HUDEP-2 (cell line): ENCODE measurements around the gene PKDREJ.

Experiments
- DNase-seq, 76 experiments: peaks; one replicate each; lab custom pipeline; 2025; ENCODE audit not compliant: unreplicated experiment in 76 of 76; lab: John Stamatoyannopoulos, UW

The PKDREJ gene

DNA sequence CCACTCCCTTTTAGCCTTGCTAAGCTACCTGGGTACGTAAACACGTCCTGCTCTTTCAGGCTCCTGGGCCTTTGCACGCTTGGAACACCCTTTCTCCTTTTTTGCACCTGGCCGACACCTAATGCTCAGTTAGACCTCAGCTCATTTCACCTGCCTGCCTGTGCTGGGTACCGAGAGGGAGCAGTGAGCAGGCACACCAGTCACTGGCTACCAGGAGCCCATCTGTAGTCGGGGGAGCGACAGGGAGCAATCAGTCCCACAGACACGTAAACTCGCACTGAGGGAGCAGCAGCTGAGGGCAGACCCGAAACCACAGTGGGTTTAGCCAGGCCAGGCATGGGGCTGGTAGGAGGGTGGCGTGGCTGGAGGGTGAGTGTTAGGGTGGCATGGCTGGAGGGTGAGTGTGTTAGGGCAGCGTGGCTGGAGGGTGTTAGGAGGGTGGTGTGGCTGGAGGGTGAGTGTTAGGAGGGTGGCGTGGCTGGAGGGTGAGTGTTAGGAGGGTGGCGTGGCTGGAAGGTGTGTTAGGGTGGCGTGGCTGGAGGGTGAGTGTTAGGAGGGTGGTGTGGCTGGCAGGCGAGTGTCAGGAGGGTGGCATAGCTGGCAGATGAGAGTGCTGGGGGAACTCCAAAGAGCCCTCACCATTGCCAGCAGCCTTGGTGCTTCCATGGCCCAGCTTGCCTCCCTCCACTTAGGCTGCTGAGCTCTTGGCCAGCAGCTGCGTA is 27.1 kb upstream of the PKDREJ start:
- no peak for DNase-seq

DNA sequence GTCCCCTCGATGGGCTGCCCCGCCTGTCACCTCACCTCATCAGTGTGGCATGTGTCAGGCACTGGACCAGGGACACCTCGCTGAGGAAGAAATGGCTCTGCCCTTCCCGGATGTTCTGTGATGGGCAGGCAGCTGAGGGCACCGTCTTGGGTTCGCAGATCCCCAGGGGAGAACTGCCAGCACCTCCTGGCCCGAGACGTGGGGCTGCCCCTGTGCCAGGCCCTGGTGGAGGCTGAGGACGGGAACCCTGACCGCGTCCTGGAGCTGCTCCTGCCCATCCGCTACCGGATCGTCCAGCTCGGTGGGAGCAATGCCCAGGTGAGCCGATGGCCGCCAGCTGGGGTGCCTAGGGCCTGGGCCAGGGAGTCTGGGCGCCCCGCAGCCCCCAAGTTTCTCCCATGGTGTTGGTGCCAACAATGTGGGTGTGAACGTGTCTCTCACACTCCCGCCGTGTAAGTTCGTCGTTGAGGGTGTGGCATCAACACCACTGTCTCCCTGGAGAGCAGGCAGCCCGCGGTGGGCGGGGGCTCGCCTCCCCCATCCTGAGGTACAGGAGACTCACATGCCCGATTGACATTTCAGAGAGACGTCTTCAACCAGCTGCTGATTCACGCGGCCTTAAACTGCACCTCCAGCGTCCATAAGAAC is 26.2 kb upstream of the PKDREJ start:
- DNase-seq: no peak

DNA sequence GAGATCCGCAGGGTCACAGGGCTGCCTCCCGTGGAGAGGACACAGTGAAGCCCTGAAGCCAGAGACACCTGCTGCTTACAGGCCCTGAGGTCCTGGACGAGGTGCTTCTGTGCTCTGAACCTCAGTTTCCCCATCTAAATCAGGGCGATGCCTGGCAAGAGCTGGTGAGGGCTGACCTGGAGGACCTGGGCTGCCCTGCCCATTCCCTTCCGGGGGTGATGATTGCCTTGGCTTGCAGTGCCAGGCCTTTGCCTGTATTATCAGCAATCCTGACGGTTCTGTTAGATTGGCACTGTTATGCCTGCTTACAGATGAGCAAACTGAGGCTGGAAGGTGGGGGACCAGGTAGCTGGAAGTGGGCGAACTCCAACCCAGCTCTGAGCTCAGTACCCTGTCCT is 25.7 kb upstream of the PKDREJ start:
- DNase-seq: no peak

DNA sequence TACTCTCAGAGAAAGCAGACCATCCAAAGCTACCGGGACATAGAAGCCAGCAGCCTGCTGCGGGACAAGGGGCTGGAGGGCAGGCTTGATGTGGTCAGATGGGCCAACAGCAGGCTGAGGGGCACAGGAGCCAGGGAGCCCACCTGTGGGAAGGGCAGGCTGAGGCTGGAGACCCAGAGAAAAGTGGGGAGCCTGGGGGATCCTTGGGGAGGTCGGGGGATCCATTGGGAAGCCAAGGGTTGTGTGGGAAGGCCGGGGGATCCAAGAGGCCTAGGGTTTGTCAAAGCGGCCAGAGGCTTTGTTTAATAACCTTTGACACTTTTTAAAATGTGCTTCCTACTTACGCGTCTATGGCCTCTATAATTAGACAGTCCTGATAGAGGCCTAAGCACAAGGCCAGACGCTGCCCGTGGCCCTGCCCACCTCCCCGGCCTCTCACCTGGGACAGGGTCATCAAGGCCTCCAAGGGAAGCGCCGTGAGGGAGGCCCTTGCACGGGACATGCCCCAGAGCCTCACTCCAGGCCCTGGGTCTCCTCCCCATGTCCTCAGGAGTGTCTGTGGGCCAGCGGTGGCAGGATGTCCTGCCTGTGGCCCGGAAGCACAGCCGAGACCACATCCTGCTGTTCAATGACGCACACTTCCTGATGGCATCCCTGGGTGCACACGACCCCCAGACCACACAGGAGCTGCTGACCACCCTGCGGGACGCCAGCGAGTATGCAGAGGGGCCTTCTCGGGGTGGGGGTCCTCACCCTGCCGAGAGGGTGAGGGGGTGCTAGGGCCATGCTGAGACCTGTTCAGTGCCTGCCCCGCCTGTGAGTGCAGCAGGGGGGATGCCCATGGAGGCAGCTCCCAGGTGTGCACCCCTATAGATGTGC is 25.0 kb upstream of the PKDREJ start:
- no peak for DNase-seq

DNA sequence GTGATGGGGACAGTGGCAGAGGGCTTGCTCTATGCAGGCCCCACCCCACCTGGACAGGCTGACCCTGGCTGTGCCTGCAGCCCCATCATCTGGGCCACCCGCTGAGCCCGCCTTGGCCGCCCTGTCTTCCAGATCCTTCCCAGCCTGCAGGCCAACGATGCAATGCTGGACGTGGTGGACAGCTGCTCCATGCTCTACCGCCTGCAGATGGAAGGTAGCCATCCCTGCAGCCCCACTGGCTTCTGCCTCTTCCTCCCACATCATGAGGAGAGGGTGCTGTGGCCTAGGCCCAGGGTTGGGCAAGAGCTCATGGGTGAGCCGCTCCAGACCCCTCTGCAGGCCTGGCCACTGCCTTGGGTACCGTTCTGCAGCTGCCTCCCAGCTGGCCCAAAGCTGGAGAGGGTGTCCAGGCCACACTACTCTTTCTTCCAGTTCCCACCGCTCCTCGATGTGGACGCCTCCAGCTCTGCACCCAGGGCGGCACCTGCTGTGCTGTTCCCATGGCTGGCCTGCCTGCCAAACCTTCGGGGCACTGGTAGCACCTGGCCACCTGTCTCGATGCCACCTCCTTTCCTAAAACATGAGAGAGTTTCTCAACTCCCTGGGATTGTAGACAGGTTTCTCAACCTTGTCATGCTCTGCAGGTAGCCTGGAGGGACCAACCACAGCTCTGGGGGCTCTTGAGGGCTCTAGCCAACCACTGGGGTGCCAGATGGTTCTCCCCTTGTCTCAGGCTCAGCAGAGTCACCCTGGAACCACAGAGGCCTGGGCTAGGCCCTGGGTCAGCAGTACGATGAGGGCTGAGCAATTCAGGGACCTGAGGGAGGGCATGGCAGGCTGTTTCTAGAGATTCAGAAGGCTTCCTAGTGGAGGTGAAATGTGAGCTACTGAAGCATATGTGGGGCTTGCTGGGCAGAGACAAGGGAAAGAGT is 24.1 kb upstream of the PKDREJ start:
- no peak for DNase-seq

DNA sequence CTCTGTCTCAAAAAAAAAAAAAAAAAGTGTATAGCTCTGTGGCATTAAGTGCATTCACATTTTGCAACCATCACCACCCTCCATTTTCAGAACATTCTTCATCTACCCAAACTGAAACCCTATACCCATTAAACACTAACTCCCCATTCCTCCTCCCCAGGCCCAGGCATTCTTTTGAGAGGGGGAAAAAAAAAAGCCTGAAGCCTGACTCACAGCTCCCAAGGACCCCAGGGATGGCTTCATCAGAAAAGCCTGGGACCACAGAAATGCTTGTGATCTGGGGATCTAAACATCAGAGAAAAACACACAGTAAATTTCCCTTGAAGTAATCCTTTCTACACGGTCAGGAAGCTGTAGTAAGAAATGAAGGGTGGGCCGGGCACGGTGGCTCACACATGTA is 22.9 kb upstream of the PKDREJ start:
- DNase-seq: no peak

DNA sequence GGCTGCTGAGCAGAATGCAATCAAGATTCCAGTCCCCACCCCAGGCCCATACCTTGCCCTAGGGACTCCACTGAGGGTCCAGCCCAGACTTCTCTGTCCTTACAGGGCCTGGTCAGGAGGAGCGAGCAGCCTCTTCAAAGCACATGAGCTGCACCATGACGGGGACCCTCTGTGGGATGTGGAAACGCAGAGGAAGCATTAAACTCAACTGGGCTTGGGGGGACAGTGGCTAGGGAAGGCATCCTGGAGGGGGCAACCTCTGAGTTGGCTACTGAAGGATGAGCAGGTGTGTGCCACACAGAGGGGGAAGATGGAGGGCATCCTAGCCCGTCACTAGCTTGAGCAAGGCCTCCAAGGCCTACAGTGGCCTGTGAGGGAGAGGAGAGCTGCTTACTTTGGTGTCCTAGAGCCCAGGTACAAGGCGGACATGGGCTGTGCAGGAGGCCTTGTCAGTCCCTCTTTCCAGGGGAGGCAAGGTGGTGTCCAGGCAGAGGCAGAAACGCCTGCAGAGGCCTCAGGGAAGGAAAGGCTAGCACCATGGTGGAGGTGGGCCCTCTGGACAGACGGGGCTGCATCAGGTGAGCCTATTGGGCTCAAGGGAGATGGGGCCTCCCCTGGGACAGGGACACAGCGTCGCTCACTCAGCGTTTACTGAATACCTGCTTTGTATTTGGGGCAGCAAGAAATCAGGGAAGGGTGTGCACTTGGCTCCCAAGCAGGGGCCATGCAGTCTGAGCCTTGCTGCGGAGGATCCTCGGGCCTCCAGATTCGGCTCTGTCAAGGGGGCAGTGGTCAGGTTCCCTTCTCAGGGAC is 18.9 kb upstream of the PKDREJ start:
- no peak for DNase-seq

DNA sequence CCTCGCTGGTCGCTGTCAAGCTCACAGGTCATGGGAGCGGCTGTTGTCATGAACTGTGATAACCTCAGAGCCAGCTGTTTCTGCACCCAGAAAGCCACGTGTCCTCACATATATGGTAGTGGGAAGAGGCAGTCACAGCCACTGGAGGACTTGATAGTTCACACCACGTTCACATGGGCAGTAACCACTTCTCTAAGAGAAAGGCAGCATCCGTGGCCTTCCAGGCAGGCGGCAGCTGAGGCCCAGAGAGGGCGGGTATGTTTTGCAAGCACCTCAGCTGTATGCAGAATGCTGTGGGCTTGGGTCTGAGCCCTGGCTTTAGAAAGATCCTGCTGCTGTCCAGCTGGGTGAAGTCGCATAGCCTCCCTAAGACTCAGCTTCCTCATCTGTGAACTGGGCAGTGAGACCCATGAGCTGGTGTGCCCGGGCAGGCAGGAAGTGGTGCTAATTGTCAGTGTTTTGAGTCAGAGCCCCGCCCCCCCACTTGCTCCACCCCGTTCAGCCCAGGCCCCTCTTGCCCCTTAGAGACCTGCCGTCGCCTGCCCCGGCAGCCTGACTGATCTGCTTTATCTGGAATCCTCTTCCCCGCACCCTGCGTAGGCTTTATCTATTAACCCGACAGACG is 18.0 kb upstream of the PKDREJ start:
- DNase-seq: no peak

DNA sequence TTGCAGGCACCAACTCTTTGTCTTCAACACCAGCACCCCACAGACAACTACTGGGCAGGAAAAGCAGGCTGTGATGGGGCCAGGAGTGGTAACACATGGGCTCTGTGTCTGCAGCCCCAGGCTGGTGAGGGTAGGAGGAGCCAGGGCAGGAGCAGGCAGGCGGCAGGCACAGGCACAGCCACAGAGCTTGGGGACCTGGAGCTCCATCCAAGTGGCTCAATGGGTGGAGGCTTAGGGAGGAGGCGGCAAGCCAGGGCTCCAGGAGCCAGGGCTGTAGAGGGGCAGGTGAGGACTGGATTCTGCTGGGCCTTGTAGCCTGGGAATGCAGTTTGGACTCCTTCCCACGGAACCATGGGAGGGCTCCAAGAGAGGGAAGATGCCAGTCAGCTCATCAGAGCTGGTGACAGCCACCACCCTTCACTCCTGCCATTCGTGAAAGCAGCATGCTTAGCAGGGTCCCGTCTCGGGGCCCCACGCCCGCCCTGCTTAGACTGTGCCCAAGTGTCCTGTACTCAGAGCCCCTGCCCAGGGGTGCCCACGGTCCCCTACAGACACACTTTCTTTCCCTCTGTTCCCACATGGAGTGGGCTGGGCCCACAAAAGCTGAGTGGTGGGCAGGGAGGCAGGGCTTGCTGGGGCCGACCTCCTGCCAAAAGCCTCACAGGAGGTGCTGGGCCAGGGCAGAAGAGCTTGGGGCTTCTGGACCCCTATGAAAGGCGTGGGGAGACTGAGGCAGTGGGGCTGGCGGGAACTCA is 17.1 kb upstream of the PKDREJ start:
- DNase-seq: no peak

DNA sequence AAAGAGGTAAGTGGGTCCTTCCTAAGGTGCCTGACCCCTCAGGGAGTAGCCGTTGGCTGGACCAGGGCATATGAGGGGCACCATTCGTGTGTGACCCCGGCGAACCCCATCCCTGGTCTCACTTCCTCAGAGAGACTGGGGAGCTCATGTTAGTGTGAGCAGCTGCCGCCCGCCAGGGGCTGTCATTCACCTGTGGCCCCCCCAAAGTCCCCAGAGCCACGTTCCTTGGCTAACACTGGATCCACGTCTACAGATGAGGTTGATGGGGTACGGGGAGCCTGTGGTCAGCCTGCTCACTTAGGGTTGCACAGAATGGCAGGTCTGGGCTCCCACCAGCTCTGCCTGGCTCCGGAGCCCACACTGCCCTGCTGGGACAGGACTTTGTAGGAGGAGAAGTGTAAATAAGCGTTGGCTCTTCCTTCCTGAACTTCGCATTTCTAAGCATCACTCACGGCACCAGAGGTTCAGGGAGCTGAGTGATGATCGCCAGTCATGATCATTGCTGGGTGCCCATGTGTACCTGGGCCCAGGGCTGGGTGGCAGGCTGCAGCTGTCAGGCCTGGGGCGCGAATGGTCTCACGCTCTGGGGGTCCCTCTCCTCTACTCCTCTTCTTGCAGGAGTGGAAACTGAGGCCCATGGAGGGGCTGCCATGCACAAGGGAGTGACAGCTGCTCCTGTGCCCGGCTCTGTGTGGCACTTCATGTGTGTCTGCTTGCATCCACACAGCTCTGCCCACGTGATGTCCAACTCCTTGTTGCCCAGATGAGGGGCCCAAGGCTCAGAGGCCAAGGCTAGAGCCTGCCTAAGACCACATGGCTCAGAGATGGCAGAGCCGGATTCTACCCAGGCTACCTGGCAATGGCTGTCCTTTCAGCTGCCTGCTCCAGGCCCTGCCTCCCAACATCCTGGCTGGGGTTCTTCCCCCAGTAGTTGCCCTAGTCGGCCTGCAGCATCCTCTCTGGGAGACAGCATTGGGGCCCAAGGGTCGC is 15.8 kb upstream of the PKDREJ start:
- no peak for DNase-seq

DNA sequence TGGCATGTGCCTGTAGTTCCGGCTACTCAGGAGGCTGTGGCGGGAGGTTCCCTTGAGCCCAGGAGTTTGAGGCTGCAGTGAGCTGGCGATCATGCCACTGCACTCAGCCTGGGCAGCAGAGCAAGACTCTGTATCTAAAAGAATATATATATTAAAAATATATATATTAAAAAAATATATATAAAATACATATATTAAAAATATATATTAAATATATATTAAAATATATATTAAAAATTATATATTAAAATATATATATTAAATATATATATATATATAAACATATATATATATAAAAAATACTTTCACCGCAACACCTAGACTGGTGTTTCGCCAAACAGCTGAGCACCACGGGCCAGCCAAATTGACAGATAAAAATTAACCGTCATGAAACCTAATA is 13.4 kb upstream of the PKDREJ start:
- no peak for DNase-seq

DNA sequence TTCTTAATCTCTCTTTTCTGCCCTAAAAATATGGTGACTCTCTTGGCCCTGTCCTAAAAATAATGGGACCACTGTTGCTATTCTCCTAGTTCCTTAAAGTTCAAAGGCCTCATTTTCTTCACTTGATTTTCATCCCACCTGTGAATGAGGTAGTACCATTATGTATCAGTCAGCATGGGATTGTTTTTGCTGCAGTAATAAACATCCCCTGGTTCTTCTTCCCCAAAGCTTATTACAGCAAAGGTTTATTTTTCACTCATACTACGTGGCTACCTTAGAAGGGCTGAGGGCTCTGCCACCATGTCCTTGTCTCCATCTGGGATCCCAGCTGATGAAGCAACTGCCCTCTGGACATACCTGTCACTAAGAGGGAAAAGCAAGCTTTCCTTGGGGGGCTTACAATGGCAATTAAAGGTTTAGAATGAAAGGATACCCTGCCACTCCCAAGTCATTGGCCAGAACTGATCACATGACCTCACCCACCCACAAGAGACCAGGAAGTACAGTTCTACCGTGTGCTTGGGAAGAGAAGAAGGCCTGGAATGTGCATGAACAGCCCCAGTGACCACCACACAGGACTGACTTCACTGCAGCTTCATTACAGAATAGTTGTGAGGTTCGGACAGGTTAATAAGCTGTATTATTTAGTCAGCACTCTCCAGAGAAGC is 12.4 kb upstream of the PKDREJ start:
- DNase-seq: no peak

DNA sequence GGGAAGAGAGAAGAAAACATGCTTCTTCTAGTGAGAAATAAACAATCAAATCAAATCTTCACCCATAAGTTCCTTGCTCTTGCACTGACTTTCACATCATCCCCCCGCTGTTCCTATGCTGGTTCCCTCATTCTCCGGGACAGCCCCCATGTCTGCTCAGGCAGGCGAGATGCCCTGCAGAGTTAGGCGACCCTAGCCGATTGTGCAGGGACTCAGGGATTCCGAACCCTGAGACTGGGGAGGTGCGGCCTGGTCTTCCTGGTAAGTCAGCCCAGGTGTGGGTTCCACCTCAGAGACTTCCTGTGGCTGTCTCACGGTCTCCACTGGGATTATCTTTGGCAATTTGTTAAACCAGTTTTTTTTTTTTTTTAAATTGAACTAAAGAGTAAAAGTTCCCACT is 11.2 kb upstream of the PKDREJ start:
- DNase-seq: no peak

DNA sequence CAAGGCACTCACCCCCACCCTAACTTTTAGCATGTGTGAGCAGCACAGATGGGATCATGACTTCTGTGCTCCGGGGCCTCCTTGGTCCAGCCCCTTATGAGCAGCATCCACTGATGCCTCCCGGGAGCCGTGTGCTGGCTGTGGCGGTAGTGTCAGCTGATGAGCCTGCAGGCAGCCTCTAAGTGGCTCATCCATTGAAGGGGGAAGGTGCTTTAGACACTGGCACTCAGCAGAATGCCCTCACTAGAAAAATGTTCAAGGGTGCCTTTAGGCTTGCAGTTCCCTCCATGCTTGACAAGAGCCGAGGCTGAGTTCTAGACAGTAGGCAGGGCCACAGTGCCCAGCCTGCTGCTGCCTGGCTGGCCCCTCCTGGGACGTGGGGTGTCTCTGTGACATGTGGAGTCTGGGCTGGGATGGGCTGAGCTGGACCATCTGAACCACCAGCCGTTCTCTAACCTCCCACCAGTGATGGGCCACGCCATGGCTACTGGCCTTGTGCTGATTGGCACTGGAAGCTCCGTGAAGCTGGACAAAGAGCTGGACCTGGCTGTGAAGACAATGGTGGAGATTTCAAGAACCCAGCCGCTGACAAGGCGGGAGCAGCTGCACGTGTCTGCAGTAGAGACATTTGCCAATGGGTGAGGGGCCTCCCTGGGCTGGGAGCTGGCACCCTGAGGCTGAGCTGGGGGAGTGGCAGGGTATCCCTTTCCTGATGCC is 10.4 kb upstream of the PKDREJ start:
- DNase-seq: no peak

DNA sequence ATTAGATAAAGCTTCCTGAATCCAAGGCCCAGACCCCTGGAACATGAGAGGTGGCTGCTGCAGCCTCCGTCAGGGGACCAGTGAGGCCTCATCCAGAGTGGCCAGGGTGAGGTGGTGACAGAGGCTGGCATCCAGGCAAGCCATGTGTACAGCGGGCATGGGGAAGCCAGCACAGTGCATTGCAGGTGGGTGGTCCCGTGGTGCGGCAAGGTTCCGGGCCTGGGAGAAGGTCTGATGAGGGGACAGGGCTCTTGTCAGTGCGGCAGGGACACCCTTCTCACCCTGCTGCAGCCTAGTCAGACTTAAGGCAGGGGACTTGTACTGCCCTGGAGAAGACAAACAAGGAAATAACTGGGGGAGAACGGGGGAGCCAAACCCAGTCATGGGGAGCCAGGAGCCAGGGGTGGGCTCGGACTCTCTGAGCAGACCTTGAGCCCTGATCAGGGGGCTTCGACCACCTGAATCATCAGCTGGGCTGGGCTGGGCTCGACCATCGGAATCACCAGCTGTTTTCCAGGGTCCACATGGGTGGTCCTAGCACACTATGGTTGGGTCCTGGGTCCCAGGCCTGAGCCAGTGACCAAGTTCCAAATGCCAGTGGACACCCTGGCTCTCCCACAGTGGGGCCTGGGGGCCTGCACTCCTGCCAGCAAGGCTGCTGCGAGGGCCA is 9.8 kb upstream of the PKDREJ start:
- DNase-seq: no peak

DNA sequence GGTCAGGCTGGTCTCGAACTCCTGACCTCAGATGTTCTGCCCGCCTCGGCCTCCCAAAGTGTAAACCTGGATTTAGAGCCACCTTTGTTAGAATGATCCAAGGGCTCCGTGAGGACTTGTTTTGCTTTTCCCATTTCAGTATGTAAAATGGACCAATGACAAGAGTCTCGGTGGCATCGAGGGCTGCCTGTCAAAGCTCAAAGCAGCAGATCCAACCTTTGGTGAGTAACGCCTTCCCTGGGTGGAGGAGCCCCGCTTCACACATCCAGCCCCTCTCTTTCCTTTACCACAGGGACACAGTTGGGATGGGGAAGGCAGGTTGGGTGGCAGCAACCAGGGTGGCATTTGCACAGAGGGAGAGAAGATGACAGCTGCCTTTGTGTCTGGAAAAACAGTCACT is 9.1 kb upstream of the PKDREJ start:
- no peak for DNase-seq
